GM12875 (cell line): Measurements from ENCODE around the gene LZTS2.

Source experiments
- H3K4me3 ChIP-seq: one replicate; pipeline ENCODE4 v1.5.1; 2011; ENCODE audit warnings: low read depth, low read length, control low read depth
- CTCF ChIP-seq: IDR thresholded peaks from 2 replicates; pipeline ENCODE4 v1.5.1; 2011; ENCODE audit warnings: low read depth, mild to moderate bottlenecking, control low read depth, inconsistent platforms, low read length, moderate library complexity, borderline replicate concordance; ENCODE audit not compliant: insufficient read depth

The LZTS2 gene

GRCh38 chr10:101000127-101000914 is 713 bp downstream of the LZTS2 start:
- no peak for TF ChIP-seq CTCF
- H3K4me3 ChIP-seq, result peak overlapping the region; percentile 89

GRCh38 chr10:101000915-101001658 is 1.5 kb downstream of the LZTS2 start:
- TF ChIP-seq CTCF, result no peak
- H3K4me3 ChIP-seq, result peak overlapping the region; percentile 15

GRCh38 chr10:101001659-101002035 is 2.0 kb downstream of the LZTS2 start:
- TF ChIP-seq CTCF, result no peak
- H3K4me3 ChIP-seq, result no peak overlapping the region

GRCh38 chr10:101002456-101002855 is 2.8 kb downstream of the LZTS2 start:
- TF ChIP-seq CTCF, result no peak
- H3K4me3 ChIP-seq, result no peak overlapping the region

- TF ChIP-seq CTCF, result no peak
Measured at GRCh38 chr10:101003639-101004206, 4.1 kb downstream of the LZTS2 start.

GRCh38 chr10:101005361-101005760 is 5.8 kb downstream of the LZTS2 start:
- H3K4me3 ChIP-seq, result no peak overlapping the region
- TF ChIP-seq CTCF, result no peak

More at GRCh38 chr10:101003639-101004206, 4.1 kb downstream of the LZTS2 start:
- no peak overlapping the region for H3K4me3 ChIP-seq
